DLD1 (cell line): ENCODE results near the gene EMILIN2.
"Not testable (repeated sequence)": the region's sequence is repeated elsewhere in the genome, so short reads cannot be mapped to it uniquely, and the experiment has no call there.

ENCODE experiments used
- in situ Hi-C: cut with HindIII; loops from 2 replicates; pipeline ENCODE4 v1.10.0; 2017; ENCODE audit warnings: low sequenced_read_pairs

Gene EMILIN2

GRCh38 chr18:2843146-2843545, 3.7 kb upstream of the EMILIN2 start:
- in situ Hi-C loops: no loop called here

- in situ Hi-C loops: no loop called here
These were observed 1.6 kb upstream of the EMILIN2 start for GRCh38 chr18:2845172-2845571.

DNA sequence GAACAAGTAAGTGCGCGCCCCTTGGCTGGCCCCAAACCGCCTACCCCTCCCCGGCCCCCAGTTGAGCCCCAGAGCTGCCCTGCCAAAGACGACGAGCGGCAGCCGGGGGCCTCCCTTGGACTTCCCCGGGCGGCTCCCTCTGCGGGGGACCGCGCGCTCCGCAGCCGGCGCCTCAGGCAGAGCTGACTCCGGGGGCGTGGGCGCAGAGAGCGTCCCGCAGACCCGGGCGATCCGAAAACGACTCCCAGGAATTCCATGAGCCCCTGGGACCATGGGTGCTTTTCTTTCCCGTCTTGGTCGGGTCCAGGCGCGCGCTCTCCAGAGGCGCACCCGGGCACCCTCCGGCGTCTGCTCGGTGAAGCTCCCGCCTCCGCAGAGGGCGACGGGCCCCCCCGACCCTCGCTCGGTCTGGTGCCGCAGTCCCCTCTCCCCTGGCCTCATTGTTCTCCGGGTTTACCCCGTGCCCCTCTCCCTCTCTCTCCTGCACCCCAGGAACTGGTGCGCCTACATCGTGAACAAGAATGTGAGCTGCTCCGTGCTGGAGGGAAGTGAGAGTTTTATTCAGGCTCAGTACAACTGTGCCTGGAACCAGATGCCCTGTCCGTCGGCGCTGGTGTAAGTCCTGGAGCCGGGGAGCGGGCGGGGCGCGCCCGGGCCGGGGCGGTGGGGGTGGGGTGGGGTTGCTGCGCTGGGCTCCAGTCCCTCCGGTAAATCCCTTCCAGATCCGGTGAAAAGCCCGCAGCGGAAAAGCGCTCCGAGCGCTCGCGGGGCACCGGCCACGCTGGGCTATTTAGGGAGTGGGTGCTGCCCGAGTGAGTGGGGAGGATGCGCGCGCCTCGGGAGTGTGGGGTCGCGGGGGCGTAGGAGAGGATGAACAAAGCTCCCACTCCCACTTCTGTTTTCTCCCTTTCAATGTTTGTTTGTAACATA, 776 bp downstream of the EMILIN2 start:
- in situ Hi-C loops: no loop called here

- in situ Hi-C loops: no loop called here
These were observed 1.7 kb downstream of the EMILIN2 start for GRCh38 chr18:2848247-2849246.

GRCh38 chr18:2850816-2851215, 4.0 kb downstream of the EMILIN2 start:
- in situ Hi-C loops: no loop called here

GRCh38 chr18:2851771-2852170, 5.0 kb downstream of the EMILIN2 start:
- in situ Hi-C loops: no loop called here

DNA sequence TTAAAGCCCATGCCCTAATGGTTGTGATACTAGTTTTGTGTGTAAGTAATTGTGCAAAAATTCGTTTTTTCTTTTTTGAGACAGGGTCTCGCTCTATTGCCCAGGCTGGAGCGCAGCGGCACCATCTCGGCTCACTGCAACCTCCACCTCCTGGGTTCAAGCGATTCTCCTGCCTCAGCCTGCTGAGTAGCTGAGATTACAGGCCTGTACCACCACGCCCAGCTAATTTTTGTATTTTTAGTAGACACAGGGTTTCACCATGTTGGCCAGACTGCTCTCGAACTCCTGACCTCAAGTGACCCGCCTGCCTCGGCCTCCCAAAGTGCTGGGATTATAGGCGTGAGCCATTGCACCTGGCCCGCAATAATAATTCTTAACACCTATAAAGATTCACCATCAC, 5.7 kb downstream of the EMILIN2 start:
- in situ Hi-C loops: not testable (repeated sequence)

GRCh38 chr18:2853173-2853925, 6.5 kb downstream of the EMILIN2 start:
- in situ Hi-C loops: no loop called here

- in situ Hi-C loops: no loop called here
These were observed 7.3 kb downstream of the EMILIN2 start for GRCh38 chr18:2853926-2854664.

GRCh38 chr18:2854875-2855274, 8.1 kb downstream of the EMILIN2 start:
- in situ Hi-C loops: no loop called here

GRCh38 chr18:2855560-2856350, 8.9 kb downstream of the EMILIN2 start:
- in situ Hi-C loops: no loop called here

DNA sequence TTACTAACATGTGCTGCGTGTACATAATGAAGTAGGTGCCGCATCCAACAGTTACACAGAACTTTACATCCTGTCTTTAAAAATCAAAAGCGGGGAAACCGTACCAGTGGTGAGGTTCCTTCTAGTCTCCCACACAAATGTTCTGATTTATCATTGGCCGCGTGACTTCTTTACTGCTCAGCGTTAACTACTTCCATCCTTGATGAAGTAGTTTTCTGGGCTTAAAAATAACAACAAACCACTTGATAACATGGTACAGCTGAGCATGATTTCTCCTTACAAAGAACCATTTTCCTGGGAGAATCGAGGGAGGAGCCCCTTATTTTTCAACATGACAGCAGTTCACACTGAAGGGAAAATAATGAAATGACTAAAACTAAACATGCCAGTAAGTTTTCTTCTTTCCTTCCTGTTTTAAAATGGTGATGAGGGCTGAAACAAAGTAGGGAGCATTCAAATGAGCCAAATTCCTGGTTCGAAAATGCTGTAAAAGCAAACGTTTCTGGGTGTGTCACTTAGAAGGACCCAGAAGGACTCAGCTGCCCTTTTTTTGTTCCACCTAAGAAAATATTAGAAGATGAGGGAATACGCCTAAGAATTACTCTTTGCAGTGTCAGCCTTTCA, 9.9 kb downstream of the EMILIN2 start:
- in situ Hi-C loops: no loop called here

- in situ Hi-C loops: no loop called here
These were observed 10.8 kb downstream of the EMILIN2 start for GRCh38 chr18:2857491-2858131.

DNA sequence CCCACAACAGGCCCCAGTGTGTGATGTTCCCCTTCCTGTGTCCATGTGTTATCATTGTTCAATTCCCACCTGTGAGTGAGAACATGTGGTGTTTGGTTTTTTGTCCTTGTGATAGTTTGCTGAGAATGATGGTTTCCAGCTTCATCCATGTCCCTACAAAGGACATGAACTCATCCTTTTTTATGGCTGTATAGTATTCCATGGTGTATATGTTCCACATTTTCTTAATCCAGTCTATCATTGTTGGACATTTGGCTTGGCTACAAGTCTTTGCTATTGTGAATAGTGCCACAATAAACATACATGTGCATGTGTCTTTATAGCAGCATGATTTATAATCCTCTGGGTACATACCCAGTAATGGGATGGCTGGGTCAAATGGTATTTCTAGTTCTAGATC, 13.6 kb downstream of the EMILIN2 start:
- in situ Hi-C loops: not testable (repeated sequence)

DNA sequence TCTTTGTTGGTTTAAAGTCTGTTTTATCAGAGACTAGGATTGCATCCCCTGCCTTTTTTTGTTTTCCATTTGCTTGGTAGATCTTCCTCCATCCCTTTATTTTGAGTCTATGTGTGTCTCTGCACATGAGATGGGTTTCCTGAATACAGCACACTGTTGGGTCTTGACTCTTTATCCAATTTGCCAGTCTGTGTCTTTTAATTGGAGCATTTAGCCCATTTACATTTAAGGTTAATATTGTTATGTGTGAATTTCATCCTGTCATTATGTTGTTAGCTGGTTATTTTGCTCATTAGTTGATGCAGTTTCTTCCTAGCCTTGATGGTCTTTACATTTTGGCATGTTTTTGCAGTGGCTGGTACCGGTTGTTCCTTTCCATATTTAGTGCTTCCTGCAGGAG, 17.2 kb downstream of the EMILIN2 start:
- in situ Hi-C loops: not testable (repeated sequence)

DNA sequence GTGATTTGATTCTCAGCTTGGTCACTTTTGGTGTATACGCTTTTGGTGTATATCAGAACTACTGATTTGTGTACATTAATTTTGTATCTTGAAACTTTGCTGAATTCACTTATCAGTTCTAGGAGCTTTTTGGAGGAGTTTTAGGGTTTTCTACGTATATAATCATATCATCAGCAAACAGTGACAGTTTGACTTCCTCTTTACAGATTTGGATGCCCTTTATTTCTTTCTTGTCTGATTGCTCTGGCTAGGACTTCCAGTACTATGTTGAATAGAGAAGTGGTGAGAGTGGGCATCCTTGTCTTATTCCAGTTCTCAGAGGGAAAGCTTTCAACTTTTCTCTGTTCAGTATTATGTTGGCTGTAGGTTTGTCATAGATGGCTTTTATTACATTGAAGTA, 19.7 kb downstream of the EMILIN2 start:
- in situ Hi-C loops: not testable (repeated sequence)

GRCh38 chr18:2869207-2869606, 22.4 kb downstream of the EMILIN2 start:
- in situ Hi-C loops: no loop called here

- in situ Hi-C loops: no loop called here
These were observed 24.4 kb downstream of the EMILIN2 start for GRCh38 chr18:2871111-2871720.
